CD4-positive, alpha-beta T cell treated with Interleukin-6 for 4 hours (primary cell): ENCODE measurements around the gene GPR52.

Experiments used
- DNase-seq: peaks from one replicate; pipeline ENCODE4 v3.0.0-alpha.2; 2020; ENCODE audit warnings: mixed read lengths

The GPR52 gene

DNA sequence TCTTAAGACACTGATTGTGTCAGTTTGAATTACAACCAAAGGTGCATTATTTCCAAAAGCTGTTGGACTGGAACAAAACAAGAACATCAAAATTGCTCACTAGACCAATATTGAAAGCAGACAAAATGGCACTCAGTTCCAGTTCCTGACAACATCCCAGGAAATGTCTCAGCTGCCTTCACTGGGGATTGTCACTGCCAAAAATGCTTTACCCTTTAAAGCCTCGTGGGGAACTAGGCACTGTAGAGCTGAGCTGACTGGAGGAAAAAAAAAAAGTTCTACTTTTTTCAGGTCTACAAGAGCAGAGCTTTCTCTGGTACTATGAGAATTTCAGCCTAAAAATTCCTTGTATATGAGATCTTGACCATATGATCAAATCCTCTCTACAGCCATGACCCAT, 21.9 kb downstream of the GPR52 start:
- DNase-seq = no peak

DNA sequence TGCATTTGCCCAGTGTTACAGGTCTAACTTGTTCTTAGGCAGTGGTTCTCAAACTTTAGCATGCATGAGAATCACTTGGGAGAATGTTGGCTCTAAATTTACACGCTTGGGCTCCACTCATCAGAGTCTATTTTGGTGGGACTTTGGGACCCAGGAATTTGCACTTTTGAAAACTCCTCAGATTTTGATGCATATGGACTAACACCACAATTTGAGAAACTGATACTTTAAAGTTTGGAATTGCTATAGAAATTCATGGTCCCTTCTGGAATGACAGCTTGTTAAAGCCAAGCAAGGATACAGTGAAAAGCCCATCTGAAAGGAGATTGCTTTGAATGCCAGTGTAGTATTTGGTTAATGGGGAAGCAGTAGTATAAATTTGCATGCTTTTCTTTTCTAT, 31.5 kb downstream of the GPR52 start:
- no peak for DNase-seq

DNA sequence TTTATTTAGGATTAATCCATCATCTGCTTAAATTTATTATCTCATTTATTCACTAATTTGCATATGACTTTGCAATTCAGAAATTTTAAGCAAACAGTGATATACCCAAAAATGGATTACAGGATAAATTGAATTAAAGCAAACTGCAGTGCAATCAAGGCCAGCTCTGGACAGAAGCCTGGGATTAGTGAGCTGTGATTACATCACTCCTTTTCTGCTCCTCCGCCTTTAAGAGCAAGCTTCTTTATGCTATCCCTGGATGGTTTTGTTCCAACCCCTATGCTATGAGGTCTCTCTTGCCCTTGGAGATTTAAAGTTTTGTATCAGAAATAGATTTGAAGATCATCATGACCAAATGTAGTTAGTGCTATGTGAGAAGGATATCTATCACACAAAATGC, 32.6 kb downstream of the GPR52 start:
- DNase-seq = no peak

DNA sequence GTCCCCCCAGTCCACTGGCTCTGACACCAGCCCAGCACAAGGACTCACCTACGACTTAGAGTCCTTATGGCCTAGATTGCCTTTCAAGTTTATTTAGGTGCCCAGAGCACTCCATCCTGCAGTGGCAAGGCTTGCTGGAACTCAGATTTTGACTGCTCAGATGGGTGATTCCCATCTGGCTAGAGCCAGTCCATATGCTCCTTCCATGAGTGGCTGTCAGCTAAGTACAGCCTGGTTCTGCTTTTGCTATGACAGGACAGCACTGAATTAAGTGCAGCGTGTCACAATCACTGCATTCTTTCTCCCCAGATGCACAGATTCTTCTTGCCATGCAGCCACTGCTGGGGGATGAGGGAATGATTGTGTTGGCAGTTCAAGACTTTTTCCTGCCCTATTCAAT, 43.8 kb downstream of the GPR52 start:
- no peak for DNase-seq

DNA sequence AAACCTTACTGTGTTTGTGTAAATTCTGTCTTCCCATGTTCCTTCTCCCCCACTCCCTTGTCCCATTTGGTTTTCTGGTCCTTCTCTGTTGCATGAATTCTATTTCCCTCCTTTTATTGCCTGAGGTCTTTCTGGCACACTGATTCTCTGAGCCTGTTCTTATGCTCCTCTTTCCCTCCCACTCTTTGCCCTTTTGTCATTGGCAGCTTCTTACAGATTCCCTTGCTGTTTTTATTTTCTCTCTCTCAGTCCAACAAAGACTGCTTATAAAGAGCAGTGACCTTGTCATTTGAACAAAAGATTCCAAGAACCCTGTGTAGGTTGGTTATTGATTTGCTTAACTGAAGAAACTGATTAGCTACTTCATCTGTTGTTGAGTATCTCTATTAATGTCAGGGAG, 49.7 kb downstream of the GPR52 start:
- DNase-seq = no peak
